ENCODE results near the gene MZB1. TPM values are rescaled to one million over a fixed set of nuclear protein-coding genes. Genes with fewer than 3 reads are reported as not detected.

Gene MZB1
- total RNA-seq = not detected

- no peak within 1 kb of the TSS for H3K27ac ChIP-seq
- H3K4me1 ChIP-seq = peaks cover 55% of the 10 kb centered on the region
- peaks cover 5% of the 10 kb centered on the region for H3K27me3 ChIP-seq
- H3K9me3 ChIP-seq = no peaks in the 10 kb centered on the region
- H3K4me3 ChIP-seq = no peak within 1 kb of the TSS
- no peaks in the 10 kb centered on the region for H3K36me3 ChIP-seq
- intact Hi-C loops (cut with DNase I) = no loop called here
- no peak for DNase-seq (ENCODE audit: extremely low spot score in 2 of 2)
- TF ChIP-seq POLR2AphosphoS5 (IDR thresholded peaks at IDR 0.05; ENCODE audit: insufficient read depth in 1 of 2, low read depth in 1 of 2) (peak in 1 of 2 donors; percentile 46), CTCF (IDR thresholded peaks at IDR 0.05) (no peak), POLR2A (IDR thresholded peaks at IDR 0.05) (no peak)
Measured at GRCh38 chr5:139389701-139390638, at the start of gene MZB1. TSS of gene MZB1 (minus strand) at chr5:139389913. CDS start at chr5:139389856, 57 bp downstream.

GRCh38 chr5:139439013-139439903, 49.5 kb upstream of the MZB1 start, which contains the start of gene DNAJC18:
TSS of gene DNAJC18 (minus strand) at chr5:139439525. CDS start at chr5:139439445, 80 bp downstream.
- no peak for DNase-seq (ENCODE audit: extremely low spot score in 2 of 2)
- Histone ChIP-seq H3K4me3 (peak within 1 kb of the TSS; percentile 81 to 92), H3K36me3 (peaks cover 0 to 5% of the 10 kb centered on the region in 2 donors), H3K9me3 (no peaks in the 10 kb centered on the region), H3K27me3 (no peaks in the 10 kb centered on the region), H3K4me1 (peaks cover 14% of the 10 kb centered on the region), H3K27ac (peak within 1 kb of the TSS; percentile 97)
- intact Hi-C loops (cut with DNase I) = loop anchor here (5.0 kb wide), 1 partner anchor 33 kb away; the partner anchor contains the start of gene SMIM33
- no peak for TF ChIP-seq POLR2A (IDR thresholded peaks at IDR 0.05)
- no peak for TF ChIP-seq CTCF (IDR thresholded peaks at IDR 0.05)
- TF ChIP-seq POLR2AphosphoS5 (IDR thresholded peaks at IDR 0.05; ENCODE audit: insufficient read depth in 1 of 2, low read depth in 1 of 2) = peak; percentile 92

- no peak for TF ChIP-seq POLR2A (IDR thresholded peaks at IDR 0.05)
- no peak for TF ChIP-seq POLR2AphosphoS5 (IDR thresholded peaks at IDR 0.05; ENCODE audit: insufficient read depth in 1 of 2, low read depth in 1 of 2)
- no peak for TF ChIP-seq CTCF (IDR thresholded peaks at IDR 0.05)
- Histone ChIP-seq H3K36me3 (peaks cover 0 to 11% of the 10 kb centered on the region in 2 donors), H3K27ac (peak overlapping the region; percentile 97), H3K4me3 (peak overlapping the region; percentile 81 to 92), H3K9me3 (no peaks in the 10 kb centered on the region), H3K4me1 (peaks cover 14% of the 10 kb centered on the region), H3K27me3 (no peaks in the 10 kb centered on the region)
- intact Hi-C loops (cut with DNase I) = loop anchor here (5.0 kb wide), 1 partner anchor 34 kb away; the partner anchor contains the start of gene SMIM33
- DNase-seq (ENCODE audit: extremely low spot score in 2 of 2) = no peak
Measured at GRCh38 chr5:139438707-139439012, 48.9 kb upstream of the MZB1 start.

- peaks cover 0 to 11% of the 10 kb centered on the region in 2 donors for H3K36me3 ChIP-seq
- TF ChIP-seq POLR2A (IDR thresholded peaks at IDR 0.05) = no peak
- no peak for TF ChIP-seq POLR2AphosphoS5 (IDR thresholded peaks at IDR 0.05; ENCODE audit: insufficient read depth in 1 of 2, low read depth in 1 of 2)
- TF ChIP-seq CTCF (IDR thresholded peaks at IDR 0.05) = no peak
- peaks cover 14% of the 10 kb centered on the region for H3K4me1 ChIP-seq
- intact Hi-C loops (cut with DNase I) = loop anchor here (5.0 kb wide), 1 partner anchor 37 kb away; the partner anchor contains the start of gene SMIM33
- H3K9me3 ChIP-seq = no peaks in the 10 kb centered on the region
- no peak overlapping the region for H3K27ac ChIP-seq
- H3K27me3 ChIP-seq = no peaks in the 10 kb centered on the region
- DNase-seq (ENCODE audit: extremely low spot score in 2 of 2) = no peak
- no peak overlapping the region for H3K4me3 ChIP-seq
Measured at GRCh38 chr5:139435676-139436075, 46.0 kb upstream of the MZB1 start.

All from vagina (tissue), 2 donors.